HG03103 (cell line): ENCODE measurements around the gene RBFOX1.

Source experiments
- ATAC-seq: cut with Tn5 transposase; IDR thresholded peaks from one replicate; pipeline ENCODE4 v1.9.1; 2021; ENCODE audit warnings: low read depth; ENCODE audit not compliant: unreplicated experiment

The RBFOX1 gene

DNA sequence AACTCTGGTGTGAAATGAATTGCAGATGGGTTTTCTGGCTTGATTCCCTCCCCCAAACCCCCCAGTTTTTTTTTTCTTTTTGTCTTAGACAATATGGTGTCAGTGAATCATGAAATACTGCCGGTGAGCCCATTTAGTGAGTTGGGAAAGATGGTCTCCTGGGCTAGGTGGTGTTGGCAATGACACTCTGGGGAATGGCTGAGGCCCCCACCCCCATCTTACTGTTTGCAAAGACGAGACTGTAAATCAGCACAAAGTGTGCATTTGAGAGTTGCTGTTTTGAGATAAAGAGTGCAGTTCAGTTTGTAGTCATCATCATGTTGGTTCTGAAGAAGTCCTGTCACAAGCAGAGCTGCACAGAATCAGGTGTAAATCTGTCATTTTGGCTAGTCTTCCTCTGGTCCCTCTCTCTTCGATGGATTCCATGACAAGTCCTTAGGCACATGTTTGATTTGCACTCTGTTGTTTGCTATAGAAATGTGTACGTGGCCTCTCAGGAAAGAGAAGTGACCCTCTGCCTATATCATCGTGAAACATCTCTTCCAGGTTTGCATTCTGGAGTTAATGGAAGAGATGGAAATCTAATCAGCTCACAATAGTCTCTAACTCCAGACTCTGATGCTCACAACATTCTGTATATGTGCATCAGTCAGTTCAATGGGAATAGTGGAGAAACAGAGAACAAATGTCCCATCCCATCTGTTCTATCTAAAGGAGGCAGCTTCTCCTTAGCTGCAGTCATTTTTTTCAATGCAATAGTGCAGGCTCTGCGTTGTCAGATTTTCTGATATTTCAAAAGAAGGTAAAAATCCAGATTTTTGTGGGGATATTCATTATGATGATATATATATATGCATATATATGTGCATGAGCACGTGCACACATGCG, 34.6 kb downstream of the RBFOX1 start:
- ATAC-seq = no peak

DNA sequence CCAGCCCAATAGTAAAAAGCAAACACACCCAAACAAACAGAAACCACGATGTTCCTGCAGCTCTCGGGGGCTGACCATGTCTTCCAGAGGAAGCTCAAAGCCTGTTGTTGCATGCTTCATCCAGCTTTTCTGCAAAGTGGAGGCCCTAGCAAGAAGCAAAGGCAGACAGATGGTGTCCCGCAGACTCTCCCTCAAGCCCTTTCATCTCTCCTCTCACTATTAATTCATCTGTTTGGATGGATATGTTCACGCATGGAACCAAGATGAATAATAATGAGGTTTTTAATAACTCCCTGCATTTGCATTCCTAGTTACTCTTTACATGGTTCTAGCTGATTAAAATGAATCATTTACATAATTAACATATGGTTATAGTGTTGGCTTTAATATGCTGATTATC, 36.6 kb downstream of the RBFOX1 start:
- no peak for ATAC-seq

DNA sequence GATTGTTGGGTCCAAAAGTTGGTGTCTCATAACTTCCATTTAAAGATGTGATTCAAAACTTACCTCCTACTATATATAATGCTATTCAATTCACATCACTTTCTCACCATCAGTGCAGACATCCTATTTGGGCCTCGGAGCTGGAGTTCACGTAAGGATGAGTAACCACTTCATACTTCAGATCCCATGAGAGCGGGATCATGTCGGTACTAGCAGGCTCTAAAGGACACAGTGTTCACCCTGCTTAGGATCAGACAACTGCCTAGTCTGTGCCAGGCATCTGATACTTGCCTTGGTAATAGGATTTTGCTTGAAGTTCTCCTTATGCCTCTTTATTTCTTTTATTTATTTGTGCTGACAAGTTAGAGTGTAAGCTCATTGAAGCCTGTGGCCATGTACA, 39.5 kb downstream of the RBFOX1 start:
- no peak for ATAC-seq

DNA sequence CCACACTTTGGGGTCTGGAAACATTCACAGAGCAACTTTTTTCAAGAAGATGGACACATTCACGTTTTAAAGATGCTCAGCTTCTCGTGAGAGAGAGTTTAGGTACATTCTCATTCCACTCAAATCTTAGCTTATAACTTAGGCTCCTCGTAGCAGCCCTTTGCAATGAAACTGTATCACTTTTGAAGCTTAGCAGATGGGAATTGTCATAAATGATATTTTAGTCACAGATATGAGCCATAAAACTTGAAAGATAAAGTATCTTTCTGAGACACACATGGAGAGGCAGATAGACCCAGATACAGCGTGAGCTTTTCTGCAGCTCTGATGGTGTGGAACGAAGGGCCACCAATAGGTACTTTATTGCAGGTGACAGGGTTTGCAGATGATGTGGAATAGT, 41.1 kb downstream of the RBFOX1 start:
- no peak for ATAC-seq

DNA sequence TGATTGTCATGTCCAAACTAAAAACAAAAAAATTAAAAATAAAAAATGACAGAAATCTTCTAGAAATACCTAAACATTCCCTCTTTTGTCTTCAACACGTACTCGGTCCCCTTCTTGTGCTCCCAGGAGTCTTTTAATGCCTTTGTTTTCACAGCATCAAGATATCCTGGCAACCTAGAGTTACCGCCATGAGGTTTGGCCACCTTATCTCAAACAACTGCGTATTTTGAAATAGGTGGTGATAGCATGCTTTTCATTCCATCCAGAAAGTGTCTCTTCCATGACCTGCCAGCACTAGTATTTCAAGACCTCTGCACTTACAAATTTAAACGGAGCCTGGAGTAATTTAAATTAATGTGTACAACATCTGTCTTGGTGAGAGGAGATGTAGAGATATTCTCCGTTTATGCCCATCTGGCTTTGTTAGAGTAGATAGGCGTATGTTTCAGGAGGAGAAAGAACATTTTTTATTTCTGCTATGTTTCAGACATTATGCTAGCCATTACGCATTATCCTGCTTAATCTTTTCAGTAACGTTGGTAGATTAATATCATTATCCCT, 42.0 kb downstream of the RBFOX1 start:
- no peak for ATAC-seq

DNA sequence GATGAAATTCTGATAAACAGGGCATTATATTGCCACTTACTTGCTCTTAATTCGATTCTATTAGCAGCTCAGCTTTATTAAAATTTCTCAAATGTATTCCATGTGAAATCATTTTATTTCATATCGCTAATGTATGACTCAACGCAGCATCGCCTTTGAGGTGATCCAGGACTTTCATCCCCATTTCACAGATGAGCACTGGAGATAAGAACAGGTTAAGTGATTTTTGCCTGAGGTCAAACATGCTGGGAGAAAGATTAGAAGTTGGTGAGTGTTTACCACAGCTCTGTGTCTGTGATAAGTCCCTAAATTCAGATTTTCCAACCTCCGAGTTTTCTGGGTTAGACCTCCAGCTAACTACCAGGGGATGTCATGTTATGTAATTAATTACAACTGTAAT, 43.6 kb downstream of the RBFOX1 start:
- no peak for ATAC-seq

DNA sequence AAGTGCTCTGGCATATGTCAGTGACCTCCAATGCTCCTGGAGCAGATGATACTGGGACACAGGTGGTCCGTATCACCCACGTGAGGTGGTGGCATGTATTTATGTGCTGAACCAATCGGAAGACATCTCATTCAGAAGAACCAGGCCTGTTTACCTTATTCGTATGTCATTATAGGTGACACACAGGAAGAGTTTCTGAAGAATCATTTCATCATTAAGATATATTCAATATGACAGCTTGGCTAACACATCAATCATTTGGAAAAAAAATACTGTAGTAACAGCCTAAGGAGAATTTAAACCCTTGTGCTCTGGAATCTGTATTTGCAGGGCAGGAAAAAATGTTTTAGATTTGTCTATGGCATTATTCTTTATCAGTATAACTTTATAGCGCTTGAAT, 44.6 kb downstream of the RBFOX1 start:
- no peak for ATAC-seq

DNA sequence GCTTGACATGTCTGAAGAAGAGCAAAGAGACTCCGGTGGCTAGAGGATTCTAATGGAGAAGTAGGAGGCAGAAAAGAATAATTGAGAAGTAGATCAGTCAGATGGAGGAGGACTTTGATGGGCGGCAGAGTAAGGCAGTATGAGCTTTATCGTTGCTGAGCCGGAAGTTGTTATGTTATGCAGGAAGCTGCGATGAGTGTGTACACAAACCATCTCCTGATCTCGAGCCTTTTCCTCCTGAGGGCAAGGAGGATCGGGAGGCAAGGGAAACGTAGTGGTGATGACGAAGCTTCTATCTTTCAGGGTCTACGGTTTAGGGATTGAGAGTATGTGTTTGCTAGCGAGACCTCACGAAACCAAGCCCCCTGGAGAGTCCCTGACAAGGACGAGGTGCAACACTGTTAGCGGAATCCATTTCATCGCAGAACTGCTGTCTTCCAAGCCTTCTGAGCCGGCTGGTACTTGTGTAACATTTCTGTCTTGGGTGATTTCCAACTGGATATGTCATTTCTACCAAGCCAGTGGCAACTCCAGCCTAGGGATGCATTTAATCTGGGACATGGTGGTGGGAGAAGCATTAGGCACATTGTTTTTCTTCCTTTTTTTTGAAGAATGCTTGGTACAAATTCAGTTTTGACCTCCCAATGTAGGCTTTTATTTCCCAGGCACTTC, 45.5 kb downstream of the RBFOX1 start:
- no peak for ATAC-seq

DNA sequence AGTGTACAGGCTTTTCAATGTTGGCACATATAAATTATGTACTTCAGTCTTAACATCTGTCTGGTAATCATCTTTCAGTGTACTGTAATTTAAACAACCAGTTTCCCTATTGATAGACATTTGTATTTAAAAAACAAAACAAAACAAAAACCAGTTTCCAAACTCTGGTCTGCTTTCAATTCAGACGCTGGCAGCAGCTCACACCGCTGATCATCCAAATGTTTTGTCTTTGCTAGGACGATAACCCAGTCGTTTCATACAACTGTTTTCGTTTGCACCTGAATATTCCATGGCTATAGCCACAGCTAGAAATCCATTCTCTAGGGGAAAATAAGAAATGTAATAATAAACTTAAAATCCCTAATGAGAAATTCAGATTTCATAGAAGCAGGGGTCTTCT, 47.8 kb downstream of the RBFOX1 start:
- no peak for ATAC-seq

DNA sequence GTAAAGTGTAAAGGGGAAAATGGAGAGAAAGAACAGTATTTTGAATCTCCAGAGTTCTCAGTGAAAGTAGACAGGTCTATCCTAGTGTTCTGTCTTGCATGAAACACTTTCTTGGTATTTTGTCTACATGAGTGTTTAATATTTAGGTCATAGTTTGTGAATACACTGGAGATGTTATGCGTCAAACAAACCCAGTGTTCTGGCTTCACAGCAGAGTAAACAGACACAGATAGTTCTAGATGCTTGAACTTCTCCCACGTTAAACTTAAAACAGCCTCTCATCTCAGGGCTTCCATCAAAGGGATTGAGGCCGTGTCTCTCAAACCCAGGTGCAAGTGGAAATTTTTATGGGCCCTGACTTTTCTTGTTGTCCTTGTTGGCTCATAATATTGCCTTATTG, 48.3 kb downstream of the RBFOX1 start:
- no peak for ATAC-seq

DNA sequence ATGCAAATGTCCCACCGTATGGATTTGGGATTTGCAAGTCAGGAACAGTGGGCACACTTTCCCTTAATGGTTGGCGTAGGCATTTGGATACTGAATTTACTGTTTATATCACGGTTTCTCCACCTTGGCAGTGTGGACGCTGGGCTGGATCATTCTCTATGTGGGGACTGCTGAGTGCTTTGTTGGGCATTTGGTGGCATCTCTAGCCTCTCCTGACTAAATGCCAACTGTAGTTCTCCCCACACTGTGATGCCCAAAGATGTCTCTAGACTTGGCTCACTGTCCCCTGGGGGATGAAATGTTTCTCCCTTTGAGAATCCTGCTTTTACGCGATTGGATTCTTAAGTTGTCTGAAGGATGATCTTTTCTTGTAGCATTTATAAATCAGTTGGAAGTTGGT, 49.0 kb downstream of the RBFOX1 start:
- no peak for ATAC-seq

DNA sequence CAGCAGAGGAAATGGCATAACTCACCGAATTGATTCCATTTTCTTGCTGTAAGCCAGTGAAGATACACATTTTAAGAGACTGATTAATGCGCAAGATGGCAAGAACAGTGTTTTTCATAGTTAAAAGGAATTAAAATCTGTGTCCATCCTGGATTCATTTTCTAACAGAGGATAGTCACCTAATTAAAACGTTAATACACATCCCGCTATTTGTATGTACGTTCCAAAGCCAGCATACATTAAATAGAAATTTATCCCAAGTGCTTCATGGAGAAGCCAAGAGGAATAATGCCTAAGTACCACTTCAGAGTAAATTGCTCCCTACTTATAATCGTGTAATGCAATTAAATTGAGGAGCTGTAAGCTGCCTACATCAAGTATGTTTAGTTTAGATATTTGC, 49.9 kb downstream of the RBFOX1 start:
- no peak for ATAC-seq

DNA sequence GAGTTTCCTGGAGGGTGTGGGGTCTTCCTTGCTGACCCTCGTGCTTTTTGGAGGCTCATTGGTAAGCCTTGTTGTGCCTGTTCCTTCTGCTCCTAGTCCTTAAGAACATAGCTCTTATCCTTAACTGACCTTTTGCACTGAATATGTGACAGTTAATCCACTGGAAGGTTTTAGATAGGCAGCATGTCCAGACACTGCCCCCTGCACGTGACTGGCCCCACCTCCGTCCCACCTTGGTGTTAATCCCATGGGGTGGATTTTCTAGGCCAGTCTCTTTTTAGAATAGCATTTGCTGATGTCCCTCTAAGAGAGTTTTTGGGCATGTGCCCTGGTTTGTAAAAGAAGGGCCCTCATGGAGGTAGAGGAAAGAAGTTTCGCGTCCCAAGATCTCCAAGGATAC, 58.3 kb downstream of the RBFOX1 start:
- ATAC-seq = no peak

DNA sequence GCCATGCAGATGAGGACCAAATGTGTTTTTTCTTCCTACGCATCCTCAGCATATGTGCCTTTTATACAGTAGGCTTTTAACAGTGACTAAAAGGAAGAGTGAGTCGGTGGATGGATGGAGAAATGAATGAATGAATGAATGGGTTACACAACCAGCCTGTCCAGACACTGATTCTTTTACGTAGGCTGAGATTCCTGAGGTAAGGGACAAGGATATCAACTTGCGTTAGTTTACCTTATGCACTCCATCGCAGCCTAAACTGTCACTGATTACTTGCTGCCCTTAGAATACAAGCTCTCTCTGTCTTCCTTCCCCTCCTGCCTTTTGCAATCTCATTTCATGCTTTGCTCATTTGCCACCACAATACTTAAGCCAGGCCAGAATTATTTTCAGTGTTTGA, 59.0 kb downstream of the RBFOX1 start:
- ATAC-seq = no peak

DNA sequence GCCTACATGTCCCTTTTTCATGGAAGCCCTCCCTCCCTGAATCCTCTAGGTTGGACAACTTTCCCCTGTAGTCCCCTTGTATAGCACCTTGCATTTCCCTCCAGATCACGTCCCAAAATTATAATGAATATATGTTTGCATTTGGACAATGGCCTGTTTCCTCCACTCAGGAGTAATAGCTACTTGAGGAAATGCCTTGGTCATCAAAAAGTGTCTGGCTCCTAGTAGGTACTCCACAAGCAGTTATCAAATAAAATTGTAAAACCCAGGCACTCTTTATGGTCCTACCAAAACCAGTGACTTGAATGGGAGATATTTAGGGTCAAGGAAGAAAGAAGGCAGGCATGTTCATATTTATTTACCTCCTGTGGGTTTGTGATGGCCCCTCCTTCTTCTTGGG, 59.6 kb downstream of the RBFOX1 start:
- no peak for ATAC-seq

DNA sequence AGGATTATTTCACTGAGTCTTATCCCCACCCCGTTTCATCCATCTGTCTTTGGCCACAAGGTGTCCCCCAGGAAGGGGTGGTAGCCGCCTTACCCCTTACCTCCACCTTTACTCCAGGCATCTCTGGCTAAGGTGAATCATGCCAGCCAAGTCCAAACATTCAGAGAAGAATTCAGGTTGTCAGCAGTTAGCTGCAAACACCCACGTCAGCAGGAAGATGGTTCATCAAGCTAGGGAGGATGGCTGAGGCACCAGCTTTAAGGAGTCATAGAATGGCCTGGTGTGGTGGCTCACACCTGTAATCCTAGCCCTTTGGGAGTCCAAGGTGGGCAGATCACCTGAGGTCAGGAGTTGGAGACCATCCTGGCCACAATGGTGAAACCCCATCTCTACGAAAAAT, 61.0 kb downstream of the RBFOX1 start:
- no peak for ATAC-seq

DNA sequence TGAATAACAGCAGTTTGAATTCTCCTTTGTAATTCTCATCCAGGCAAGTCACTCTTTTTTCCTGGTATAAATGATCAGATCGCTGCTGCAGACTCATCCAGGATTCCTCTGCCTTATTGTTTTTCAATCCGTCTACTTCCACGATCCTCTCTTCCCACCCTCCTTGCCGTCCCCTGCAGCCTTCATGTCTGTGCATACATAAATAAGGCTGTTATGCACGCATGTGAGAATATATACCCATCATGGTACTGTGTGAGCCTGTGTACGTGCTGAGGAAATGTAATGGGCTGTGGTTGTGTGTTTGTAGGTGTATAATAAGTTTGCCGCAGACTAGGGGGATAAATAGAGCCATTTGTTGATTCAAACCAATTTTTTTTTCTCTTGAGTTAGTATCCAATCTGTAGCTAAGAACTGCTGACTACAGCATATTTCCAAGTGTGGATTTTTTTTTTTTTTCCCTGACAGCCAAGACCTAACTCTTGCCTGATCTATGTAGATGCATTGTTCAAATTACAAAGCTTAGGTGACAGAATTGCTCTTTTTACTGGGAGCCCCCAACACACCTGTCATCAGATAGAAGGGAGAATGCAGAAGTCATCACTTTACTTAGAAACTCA, 62.2 kb downstream of the RBFOX1 start:
- ATAC-seq = no peak

DNA sequence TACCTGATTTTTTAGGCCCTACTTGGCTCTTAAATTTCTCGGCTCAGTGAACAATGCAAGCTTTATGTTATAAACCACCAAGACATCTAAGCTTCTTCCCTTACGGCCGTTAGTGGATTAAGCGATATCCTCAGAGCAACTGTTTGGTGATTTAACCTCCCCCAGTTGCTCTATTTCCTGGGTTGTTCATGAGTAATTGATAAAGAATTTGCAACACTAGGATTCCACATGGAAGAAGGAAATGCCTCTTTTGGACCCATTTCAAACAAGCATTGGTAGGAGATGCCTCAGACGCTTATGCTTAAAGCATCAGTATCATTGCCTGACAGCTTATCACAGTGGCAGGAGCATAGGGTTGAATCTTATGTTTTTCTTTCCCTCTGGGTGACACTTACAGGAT, 65.3 kb downstream of the RBFOX1 start:
- no peak for ATAC-seq

DNA sequence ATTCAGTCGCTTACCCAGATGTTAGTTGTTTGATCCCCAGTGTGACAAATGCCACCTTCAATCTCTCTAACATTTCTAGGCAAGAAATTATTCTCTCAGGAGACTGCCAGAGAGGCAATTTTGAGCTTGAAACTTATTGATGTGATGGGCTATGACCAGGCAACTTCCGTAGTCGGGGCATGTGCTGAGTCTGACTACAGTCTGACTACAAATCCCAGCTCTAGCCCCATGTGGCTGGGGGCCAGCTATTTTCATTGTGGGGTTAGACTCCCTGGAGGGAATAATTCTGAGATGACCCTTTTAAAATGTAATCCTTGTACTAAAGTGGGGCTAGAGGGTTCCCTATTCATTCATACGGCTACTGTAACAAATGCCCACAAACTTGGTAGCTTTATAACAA, 65.9 kb downstream of the RBFOX1 start:
- no peak for ATAC-seq

DNA sequence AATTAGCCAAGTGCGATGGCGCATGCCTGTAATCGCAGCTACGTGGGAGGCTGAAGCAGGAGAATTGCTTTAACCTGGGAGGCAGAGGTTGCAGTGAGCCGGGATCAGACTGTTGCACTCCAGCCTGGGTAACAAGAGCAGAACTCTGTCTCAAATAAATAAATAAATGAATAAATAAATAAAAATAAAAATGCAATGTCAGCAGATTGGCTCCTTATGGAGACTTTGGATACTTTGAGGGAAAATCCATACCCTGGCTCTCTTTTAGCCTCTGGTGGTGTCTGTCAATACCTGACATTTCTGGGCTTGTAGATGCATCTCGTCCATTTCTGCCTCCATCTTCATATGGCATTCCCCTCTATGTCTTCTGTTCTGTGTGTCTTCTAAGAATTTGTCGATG, 66.7 kb downstream of the RBFOX1 start:
- ATAC-seq = no peak

DNA sequence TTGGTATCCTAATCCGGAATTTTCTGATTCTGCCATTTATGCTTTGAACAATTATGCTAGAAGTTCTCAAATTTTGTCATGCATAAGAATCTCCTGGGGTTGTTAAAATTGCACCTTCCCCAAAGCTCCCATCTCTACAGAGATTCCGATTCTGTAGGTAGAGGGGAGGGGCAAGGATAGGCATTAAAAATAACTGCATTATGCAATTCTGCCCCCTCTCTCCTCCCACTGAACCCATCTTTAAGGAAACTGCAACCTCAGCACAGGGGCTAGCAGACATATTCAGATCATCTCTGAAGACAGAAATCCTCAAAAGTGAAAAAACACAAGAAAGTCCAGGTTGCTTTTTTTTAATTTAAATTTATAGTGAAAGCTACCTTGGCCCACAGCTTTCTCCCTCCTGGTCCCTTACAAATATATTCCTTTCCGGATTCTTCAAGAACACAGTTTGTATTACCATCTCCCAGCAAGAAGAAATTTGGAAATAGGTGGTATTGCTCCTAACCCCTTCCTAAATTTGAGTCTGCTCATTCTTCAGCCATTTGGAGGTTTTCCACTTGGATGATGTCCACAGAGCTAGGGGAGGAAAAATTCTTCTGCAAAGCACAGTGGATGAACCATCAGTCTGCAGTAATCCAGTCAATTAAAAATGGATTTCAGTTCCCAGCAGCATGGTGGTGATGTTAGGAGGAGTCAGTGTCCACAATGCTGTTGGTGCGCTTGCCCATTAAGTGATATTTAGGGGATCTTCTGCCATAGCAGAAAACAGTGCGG, 67.7 kb downstream of the RBFOX1 start:
- ATAC-seq = no peak
